HG02852 (cell line): ENCODE measurements around the gene UCN2.
"Not testable (repeated sequence)": the region's sequence is repeated elsewhere in the genome, so short reads cannot be mapped to it uniquely, and the experiment has no call there.

Source experiments
- ATAC-seq: cut with Tn5 transposase; IDR thresholded peaks from one replicate; pipeline ENCODE4 v1.9.1; 2021; ENCODE audit warnings: mild to moderate bottlenecking, moderate library complexity; ENCODE audit not compliant: unreplicated experiment

The UCN2 gene

GRCh38 chr3:48543271-48543866, 20.2 kb downstream of the UCN2 start:
- no peak for ATAC-seq

- ATAC-seq = no peak
Measured at GRCh38 chr3:48538451-48538850, 25.1 kb downstream of the UCN2 start.

GRCh38 chr3:48536785-48537184, 26.8 kb downstream of the UCN2 start:
- no peak for ATAC-seq

GRCh38 chr3:48536116-48536515, 27.5 kb downstream of the UCN2 start:
- ATAC-seq = no peak

GRCh38 chr3:48535578-48535977, 28.0 kb downstream of the UCN2 start:
- ATAC-seq = no peak

GRCh38 chr3:48532977-48533337, 30.6 kb downstream of the UCN2 start:
- no peak for ATAC-seq

GRCh38 chr3:48532271-48532976, 31.2 kb downstream of the UCN2 start:
- ATAC-seq = no peak

GRCh38 chr3:48530701-48531100, 32.9 kb downstream of the UCN2 start:
- ATAC-seq = not testable (repeated sequence)

GRCh38 chr3:48528754-48529153, 34.8 kb downstream of the UCN2 start:
- no peak for ATAC-seq

GRCh38 chr3:48528048-48528447, 35.5 kb downstream of the UCN2 start:
- no peak for ATAC-seq

- ATAC-seq = no peak
Measured at GRCh38 chr3:48524970-48525369, 38.6 kb downstream of the UCN2 start.

- ATAC-seq = no peak
Measured at GRCh38 chr3:48521635-48522034, 41.9 kb downstream of the UCN2 start.

- no peak for ATAC-seq
Measured at GRCh38 chr3:48519277-48519643, 44.3 kb downstream of the UCN2 start.

- no peak for ATAC-seq
Measured at GRCh38 chr3:48518638-48519276, 44.8 kb downstream of the UCN2 start.

GRCh38 chr3:48518069-48518468, 45.5 kb downstream of the UCN2 start:
- ATAC-seq = no peak

GRCh38 chr3:48516571-48516970, 47.0 kb downstream of the UCN2 start:
- no peak for ATAC-seq

GRCh38 chr3:48514431-48515227, 49.0 kb downstream of the UCN2 start:
- no peak for ATAC-seq
